Mucosa of stomach (tissue), 1 donor: Measurements from ENCODE around the gene CFAP43.
A peak's percentile ranks its signal among the peaks of the same experiment; 100 is the strongest.
"Not testable (repeated sequence)": the region's sequence is repeated elsewhere in the genome, so short reads cannot be mapped to it uniquely, and the experiment has no call there.

Experiments used
- H3K27me3 ChIP-seq: one replicate; pipeline ENCODE4 v1.7.0; 2013; ENCODE audit warnings: mild to moderate bottlenecking, low read length; ENCODE audit not compliant: control insufficient read depth, insufficient read depth
- H3K36me3 ChIP-seq: one replicate; pipeline ENCODE4 v1.7.0; 2013; ENCODE audit warnings: low read length; ENCODE audit not compliant: control insufficient read depth, insufficient read depth
- H3K4me1 ChIP-seq: one replicate; pipeline ENCODE4 v1.7.0; 2013; ENCODE audit warnings: mild to moderate bottlenecking, low read length; ENCODE audit not compliant: control insufficient read depth, insufficient read depth
- H3K4me3 ChIP-seq: one replicate; pipeline ENCODE4 v1.7.0; 2013; ENCODE audit warnings: low read length
- H3K9ac ChIP-seq: one replicate; pipeline ENCODE4 v1.7.0; 2013; ENCODE audit warnings: mild to moderate bottlenecking, low read length, moderate library complexity
- H3K9me3 ChIP-seq: one replicate; pipeline ENCODE4 v1.7.0; 2013; ENCODE audit warnings: mild to moderate bottlenecking, low read length, moderate library complexity; ENCODE audit not compliant: control insufficient read depth
- donor health status: Pancreatic carcinoma.

The CFAP43 gene

GRCh38 chr10:104254493-104255310 is 22.5 kb upstream of the CFAP43 start, which contains the start of gene GSTO1:
GSTO1 (plus strand) TSS chr10:104254892; CDS start chr10:104254929, 37 bp downstream.
- Histone ChIP-seq H3K36me3 (peaks cover 8% of the 10 kb centered on the region), H3K27me3 (no peaks in the 10 kb centered on the region), H3K9me3 (no peaks in the 10 kb centered on the region), H3K4me1 (peaks cover 25% of the 10 kb centered on the region), H3K9ac (peak within 1 kb of the TSS; percentile 94), H3K4me3 (peak within 1 kb of the TSS; percentile 92)

- Histone ChIP-seq H3K27me3 (no peaks in the 10 kb centered on the region), H3K4me1 (peaks cover 25% of the 10 kb centered on the region), H3K36me3 (peaks cover 5% of the 10 kb centered on the region), H3K9ac (peak overlapping the region; percentile 94), H3K9me3 (no peaks in the 10 kb centered on the region), H3K4me3 (peak overlapping the region; percentile 92)
Measured at GRCh38 chr10:104253606-104254410, 21.6 kb upstream of the CFAP43 start.

- Histone ChIP-seq H3K4me3 (no peak overlapping the region), H3K4me1 (peaks cover 25% of the 10 kb centered on the region)
Measured at GRCh38 chr10:104253106-104253505, 20.9 kb upstream of the CFAP43 start.

GRCh38 chr10:104252368-104252767 is 20.2 kb upstream of the CFAP43 start:
- H3K9me3 ChIP-seq: no peaks in the 10 kb centered on the region
- H3K27me3 ChIP-seq: no peaks in the 10 kb centered on the region
- H3K36me3 ChIP-seq: no peaks in the 10 kb centered on the region
- H3K4me3 ChIP-seq: no peak overlapping the region
- H3K4me1 ChIP-seq: peaks cover 25% of the 10 kb centered on the region
- H3K9ac ChIP-seq: no peak overlapping the region

More at GRCh38 chr10:104253106-104253505, 20.9 kb upstream of the CFAP43 start:
- H3K27me3 ChIP-seq: no peaks in the 10 kb centered on the region
- peaks cover under 1% of the 10 kb centered on the region for H3K36me3 ChIP-seq
- H3K9ac ChIP-seq: no peak overlapping the region
- H3K9me3 ChIP-seq: no peaks in the 10 kb centered on the region

GRCh38 chr10:104251443-104251842 is 19.3 kb upstream of the CFAP43 start:
- Histone ChIP-seq H3K4me3 (no peak overlapping the region), H3K27me3 (no peaks in the 10 kb centered on the region), H3K9ac (no peak overlapping the region), H3K4me1 (peaks cover 20% of the 10 kb centered on the region), H3K9me3 (no peaks in the 10 kb centered on the region), H3K36me3 (no peaks in the 10 kb centered on the region)

GRCh38 chr10:104250371-104250770 is 18.2 kb upstream of the CFAP43 start:
- Histone ChIP-seq H3K36me3 (no peaks in the 10 kb centered on the region), H3K27me3 (no peaks in the 10 kb centered on the region), H3K9me3 (no peaks in the 10 kb centered on the region), H3K4me3 (no peak overlapping the region), H3K4me1 (peaks cover 15% of the 10 kb centered on the region), H3K9ac (no peak overlapping the region)

- H3K27me3 ChIP-seq, H3K9ac ChIP-seq, H3K4me3 ChIP-seq, H3K9me3 ChIP-seq, H3K36me3 ChIP-seq: not testable (repeated sequence)
- peaks cover 15% of the 10 kb centered on the region for H3K4me1 ChIP-seq
Measured at GRCh38 chr10:104248931-104249330, 16.8 kb upstream of the CFAP43 start.

GRCh38 chr10:104247513-104248146 is 15.5 kb upstream of the CFAP43 start:
- H3K9ac ChIP-seq: no peak overlapping the region
- no peaks in the 10 kb centered on the region for H3K9me3 ChIP-seq
- no peaks in the 10 kb centered on the region for H3K36me3 ChIP-seq
- H3K27me3 ChIP-seq: no peaks in the 10 kb centered on the region
- no peak overlapping the region for H3K4me3 ChIP-seq
- peaks cover 2% of the 10 kb centered on the region for H3K4me1 ChIP-seq

- Histone ChIP-seq H3K27me3 (no peaks in the 10 kb centered on the region), H3K4me1 (no peaks in the 10 kb centered on the region), H3K36me3 (no peaks in the 10 kb centered on the region), H3K9me3 (no peaks in the 10 kb centered on the region), H3K9ac (no peak overlapping the region), H3K4me3 (no peak overlapping the region)
Measured at GRCh38 chr10:104246976-104247375, 14.8 kb upstream of the CFAP43 start.

- no peaks in the 10 kb centered on the region for H3K9me3 ChIP-seq
- H3K27me3 ChIP-seq: no peaks in the 10 kb centered on the region
- H3K36me3 ChIP-seq: no peaks in the 10 kb centered on the region
- H3K9ac ChIP-seq: no peak overlapping the region
- H3K4me1 ChIP-seq: no peaks in the 10 kb centered on the region
- H3K4me3 ChIP-seq: no peak overlapping the region
Measured at GRCh38 chr10:104245066-104245632, 13.0 kb upstream of the CFAP43 start.

- Histone ChIP-seq H3K9ac (no peak overlapping the region), H3K27me3 (no peaks in the 10 kb centered on the region), H3K4me3 (no peak overlapping the region), H3K4me1 (no peaks in the 10 kb centered on the region), H3K9me3 (no peaks in the 10 kb centered on the region), H3K36me3 (no peaks in the 10 kb centered on the region)
Measured at GRCh38 chr10:104243512-104243911, 11.3 kb upstream of the CFAP43 start.
